GM19397 (cell line): ENCODE measurements around the gene EMILIN2.
"Not testable (repeated sequence)": the region's sequence is repeated elsewhere in the genome, so short reads cannot be mapped to it uniquely, and the experiment has no call there.

ENCODE experiments used
- ATAC-seq: cut with Tn5 transposase; IDR thresholded peaks from one replicate; pipeline ENCODE4 v1.9.1; 2021; ENCODE audit warnings: mild to moderate bottlenecking, moderate library complexity; ENCODE audit not compliant: unreplicated experiment

The EMILIN2 gene

GRCh38 chr18:2913398-2914005, 66.7 kb downstream of the EMILIN2 start:
- no peak for ATAC-seq

- ATAC-seq: no peak
These were observed 67.5 kb downstream of the EMILIN2 start for GRCh38 chr18:2914185-2914880.

- no peak for ATAC-seq
These were observed 68.1 kb downstream of the EMILIN2 start for GRCh38 chr18:2914881-2915240.

DNA sequence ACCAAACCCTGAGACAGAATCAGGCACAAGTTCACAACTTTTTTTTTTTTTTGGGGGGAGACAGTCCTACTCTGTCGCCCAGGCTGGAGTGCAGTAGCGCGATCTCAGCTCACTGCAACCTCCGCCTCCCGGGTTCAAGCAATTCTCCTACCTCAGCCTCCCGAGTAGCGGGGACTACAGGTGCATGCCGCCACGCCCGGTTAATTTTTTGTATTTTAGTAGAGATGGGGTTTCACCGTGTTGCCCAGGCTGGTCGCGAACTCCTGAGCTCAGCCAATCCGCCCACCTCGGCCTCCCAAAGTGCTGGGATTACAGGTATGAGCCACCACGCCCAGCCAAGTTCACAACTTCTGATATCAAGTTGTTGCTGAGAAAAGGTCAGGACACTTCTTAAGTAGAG, 68.7 kb downstream of the EMILIN2 start:
- not testable (repeated sequence) for ATAC-seq

DNA sequence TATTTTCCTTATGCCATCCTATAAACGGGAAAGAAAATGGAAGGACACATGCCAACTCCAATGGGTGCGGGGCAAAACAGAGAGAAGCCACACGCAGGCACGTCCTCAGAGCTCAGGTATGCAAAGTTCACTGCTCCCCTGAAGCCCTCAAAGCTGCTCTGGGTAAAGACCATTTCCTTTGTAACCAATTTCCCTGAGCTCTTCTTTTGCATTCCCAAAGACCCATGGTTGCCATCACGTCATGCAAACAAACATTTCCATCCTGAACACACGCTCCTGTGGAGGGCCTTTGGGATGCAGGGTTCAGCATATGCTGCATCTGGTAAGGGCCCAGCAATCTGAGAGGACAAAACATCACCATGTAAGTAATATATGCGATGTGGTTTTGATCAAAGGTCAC, 69.4 kb downstream of the EMILIN2 start:
- no peak for ATAC-seq

DNA sequence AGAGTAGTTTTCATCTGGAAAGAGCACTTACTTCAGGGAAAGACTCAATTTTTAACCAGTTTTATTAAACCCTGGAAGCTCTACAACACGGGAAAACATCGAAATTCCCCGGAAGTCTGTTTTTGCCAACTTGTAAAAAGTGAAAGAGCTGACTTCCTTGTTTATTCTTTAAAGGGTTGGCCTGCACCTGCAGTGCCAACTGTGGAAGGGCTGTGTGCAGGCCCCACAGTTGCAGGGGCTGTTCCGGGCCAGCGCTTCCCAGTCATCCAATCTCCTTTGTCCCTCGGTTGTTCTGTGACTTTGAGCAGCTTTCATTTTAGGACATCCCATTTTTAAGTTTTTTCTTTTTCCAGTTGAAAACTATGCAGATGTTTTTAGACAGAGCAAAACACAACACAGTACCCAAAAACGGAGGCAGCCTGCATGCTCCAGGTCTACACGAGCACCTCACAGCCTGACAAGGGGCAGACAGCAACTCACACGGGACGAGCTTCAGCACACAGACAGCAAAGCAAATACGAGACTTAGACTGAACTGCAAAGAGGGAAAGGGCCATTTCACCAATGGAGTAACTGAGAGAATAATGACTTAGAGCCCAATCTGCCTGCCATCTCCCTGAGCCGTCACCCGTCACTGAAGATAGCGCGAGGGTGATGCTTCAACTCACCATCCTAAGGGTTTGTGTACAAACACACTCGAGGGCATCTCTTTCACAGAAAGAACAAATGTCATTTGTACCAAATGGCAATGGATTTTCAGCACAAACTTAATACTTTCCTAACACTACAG, 70.6 kb downstream of the EMILIN2 start:
- no peak for ATAC-seq

DNA sequence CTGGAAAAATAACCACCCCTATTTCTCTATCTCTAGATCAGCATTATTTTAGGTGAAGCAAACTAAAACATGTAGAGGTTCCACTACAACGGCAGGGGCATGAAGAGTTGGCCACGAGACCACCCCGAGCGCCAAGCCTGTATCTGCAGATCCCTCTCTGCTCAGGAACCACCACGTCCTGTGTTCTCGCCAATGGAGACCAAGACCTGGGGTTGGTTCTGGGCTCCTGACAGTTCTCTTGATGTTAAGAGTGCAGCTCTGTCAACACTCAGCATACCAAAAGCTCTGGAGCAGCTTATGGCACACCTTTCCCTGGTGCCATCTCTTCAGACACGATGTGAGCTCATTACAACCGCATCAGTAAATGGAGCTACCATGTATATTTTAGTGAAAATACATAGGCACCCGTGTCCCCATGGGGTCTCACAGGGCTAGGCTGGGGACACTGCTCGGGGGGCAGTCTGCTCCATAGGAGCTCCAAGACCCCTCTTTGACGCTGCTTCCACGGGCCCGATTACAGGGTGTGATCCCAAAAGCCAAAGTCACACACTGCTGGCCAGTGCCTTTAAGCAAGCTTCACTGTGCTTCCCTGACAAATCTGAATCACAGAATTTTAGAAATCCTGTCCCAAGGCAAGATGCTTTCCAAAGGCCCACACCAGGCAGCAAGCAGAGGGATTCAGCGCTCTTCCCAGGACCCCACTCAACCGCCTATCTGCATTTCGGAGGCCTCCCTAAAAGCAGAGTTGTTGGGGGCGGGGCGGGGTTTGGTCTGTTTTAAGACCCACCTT, 72.2 kb downstream of the EMILIN2 start:
- ATAC-seq: no peak

DNA sequence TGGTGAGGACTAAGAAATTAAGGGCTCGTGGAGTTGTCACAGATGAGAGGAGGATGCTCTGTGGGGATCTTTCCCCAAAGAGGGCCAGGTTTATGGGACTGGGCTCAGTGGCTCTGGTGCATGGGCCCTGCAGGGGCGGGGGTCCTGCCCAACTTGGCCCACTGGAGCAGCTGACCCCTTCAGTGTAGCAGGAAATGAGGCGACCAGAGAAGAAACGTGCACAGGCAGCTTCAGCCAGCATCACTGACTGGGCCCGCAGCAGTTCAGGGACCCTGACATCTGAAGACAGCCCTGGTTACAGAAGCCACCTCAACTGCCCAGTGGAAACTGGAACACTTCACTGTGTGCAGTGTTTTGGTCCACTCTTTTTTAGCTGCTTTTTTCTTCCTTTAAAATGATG, 72.8 kb downstream of the EMILIN2 start:
- ATAC-seq: no peak

DNA sequence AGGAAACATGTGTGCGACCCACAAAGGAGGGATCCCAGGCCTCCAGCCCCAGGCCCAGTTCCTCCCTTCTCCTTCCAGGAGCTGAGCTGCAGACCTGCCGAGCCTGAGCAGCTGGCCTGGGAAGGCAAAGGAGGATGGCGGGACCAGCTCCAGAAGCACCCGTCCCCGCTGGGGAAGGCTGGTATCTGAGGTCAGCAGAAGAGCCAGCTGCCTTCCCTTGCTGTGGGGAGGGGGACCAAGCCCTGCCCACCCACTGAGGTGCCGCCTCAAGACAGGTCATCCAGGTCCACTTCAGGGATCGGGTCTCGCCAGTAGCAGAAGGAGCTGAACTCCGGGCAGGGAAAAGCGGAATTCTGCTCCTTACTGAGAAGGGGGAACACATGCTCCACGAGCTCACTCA, 73.2 kb downstream of the EMILIN2 start:
- ATAC-seq: no peak

DNA sequence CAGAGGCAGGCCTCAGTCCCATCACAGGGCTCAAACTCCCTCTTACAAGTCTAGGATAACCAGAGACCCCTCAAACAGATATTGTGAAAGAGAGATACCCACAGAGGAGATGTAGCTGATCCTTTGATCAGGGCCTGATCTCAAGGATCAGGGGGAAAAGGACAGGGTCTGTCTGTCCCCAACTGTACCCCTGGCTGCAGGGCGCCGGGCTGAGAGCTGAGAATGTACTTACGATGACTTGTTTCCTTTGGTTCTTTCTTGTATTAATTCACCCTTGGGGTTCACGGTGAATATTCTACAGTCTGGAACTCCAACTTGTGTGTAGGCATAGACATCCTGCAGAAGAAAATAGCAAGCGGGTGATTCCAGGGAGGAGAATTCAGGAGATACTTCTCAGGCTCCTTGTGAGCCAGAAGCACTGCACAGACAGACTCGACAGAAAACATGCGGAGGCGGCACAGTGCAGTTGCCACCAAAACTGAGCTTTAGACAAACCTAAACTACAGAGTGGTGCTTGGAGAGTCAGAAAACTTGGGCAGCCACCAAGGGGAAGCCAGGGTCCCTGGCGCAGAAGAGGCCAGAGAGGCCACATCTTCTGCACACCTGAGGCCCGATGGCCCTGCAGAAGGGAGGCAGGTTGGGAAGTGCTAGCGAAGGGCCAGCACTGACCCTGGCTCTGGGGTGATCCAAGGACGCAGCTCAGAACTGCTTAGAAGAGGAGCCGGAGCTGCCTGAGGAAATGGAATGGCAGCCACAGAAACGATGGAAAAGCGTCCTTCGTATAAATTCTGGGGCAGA, 73.9 kb downstream of the EMILIN2 start:
- no peak for ATAC-seq

GRCh38 chr18:2921778-2922177, 75.0 kb downstream of the EMILIN2 start:
- ATAC-seq: no peak

GRCh38 chr18:2923464-2923863, 76.7 kb downstream of the EMILIN2 start:
- ATAC-seq: no peak

GRCh38 chr18:2924920-2925319, 78.1 kb downstream of the EMILIN2 start:
- no peak for ATAC-seq

DNA sequence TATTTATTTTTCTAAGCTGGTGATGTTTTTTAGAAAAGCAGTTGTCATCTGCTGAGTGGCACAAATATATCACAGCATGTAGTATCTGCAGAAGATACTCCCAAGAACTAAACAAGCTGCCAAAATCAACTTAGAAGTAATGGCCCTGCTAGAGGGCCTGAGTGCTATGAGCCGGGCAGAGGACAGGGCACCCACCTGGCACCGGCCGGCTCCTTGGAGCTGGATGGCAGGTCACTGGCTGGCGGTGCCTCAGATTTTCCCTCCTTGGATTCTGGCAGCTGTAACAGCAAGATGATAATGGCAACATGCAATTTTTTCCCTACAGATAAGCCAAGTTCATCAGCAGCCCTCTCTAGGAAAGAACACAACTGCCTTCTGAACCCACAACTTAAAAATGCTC, 79.7 kb downstream of the EMILIN2 start:
- no peak for ATAC-seq

- no peak for ATAC-seq
These were observed 80.9 kb downstream of the EMILIN2 start for GRCh38 chr18:2927745-2928144.

- no peak for ATAC-seq
These were observed 85.7 kb downstream of the EMILIN2 start for GRCh38 chr18:2932247-2933181.

DNA sequence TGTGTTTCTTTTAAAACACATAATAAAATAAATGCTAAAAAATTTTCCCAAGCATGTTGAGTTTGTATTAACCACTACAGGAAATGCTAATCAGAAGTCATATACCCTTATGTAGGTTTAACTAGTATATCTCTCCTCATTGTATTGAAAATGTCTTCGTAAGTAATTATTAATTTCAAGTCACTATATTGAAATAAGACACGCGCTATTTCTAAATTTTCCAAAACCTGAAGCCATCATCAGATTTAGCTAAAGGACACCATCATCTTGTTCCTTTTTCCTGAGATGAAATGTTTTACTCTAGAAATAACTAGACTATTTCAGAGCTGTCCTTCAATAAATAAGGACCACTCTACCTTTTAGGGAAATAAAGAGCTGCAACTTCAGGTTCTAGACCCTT, 87.2 kb downstream of the EMILIN2 start:
- ATAC-seq: no peak

DNA sequence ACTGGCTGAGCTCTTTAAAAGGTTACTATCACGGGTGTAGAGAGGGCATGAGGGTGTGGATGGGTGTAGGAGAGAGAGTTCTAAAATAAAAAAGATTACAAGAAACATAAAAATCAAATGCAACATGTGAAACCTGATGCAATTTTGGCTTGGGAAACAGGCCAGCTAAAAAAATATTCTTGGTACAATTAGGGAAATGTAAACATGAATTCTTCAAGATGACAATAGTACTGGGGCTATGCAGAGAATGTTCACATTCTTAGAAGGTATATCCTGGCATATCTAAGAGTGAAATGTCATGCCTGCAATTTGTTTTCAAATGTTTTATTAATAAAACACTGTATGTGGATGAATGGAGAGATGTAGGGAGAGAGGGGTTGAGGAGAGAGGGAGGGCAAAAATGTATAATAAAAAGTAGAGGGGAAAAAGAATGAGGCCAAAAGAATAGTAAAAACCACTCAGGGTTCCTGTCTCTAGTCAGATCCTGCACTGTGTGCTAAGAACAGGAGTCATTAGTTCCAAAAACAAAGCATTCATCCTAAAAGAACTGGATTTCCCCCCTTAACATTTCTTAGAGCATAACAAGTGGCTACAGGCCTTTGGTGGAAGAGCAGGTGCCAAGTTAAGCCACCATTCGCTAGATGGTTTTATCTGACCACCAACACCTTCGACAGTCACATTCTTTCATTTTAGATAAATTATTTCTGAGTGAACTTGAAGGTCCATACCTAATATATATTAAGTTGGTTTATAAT, 88.8 kb downstream of the EMILIN2 start:
- no peak for ATAC-seq

- no peak for ATAC-seq
These were observed 92.5 kb downstream of the EMILIN2 start for GRCh38 chr18:2939317-2939716.
